Testis (tissue), 3 donors: Measurements from ENCODE around the gene SDC1. TPM values are rescaled to one million over a fixed set of nuclear protein-coding genes. Genes with fewer than 3 reads are reported as not detected.
A peak's percentile ranks its signal among the peaks of the same experiment; 100 is the strongest.

Experiments used
- DNase-seq: peaks from one replicate; pipeline ENCODE4 v3.0.0-alpha.2; 2019
- H3K27ac ChIP-seq, 2 donors: fragments of 200-600 bp; sonication (generic); one replicate each; pipeline ENCODE4 v1.5.1; 2019
- H3K27me3 ChIP-seq: fragments of 200-600 bp; sonication (generic); one replicate; pipeline ENCODE4 v1.5.1; 2019
- H3K36me3 ChIP-seq: fragments of 200-600 bp; sonication (generic); one replicate; pipeline ENCODE4 v1.5.1; 2017; ENCODE audit warnings: low read depth; ENCODE audit errors: missing control alignments
- H3K4me1 ChIP-seq: fragments of 200-600 bp; sonication (generic); one replicate; pipeline ENCODE4 v1.5.1; 2019
- H3K4me3 ChIP-seq, 2 donors: fragments of 200-600 bp; sonication (generic); one replicate each; pipeline ENCODE4 v1.5.1; 2017 to 2019
- H3K9me3 ChIP-seq: fragments of 200-600 bp; sonication (generic); one replicate; pipeline ENCODE4 v1.5.1; 2017
- CTCF ChIP-seq, 3 experiments: fragments of 450-650 bp in 2 of 3; fragments of 200-600 bp in 1 of 3; sonication (generic) in 1 of 3; IDR thresholded peaks; one replicate each; pipeline ENCODE4 v1.5.1; 2016 to 2019; ENCODE audit warnings: antibody characterized with exemption in 3 of 3, mild to moderate bottlenecking in 2 of 3, moderate library complexity in 1 of 3
- POLR2A ChIP-seq: fragments of 450-650 bp; IDR thresholded peaks from one replicate; pipeline ENCODE4 v1.6.1; 2017; ENCODE audit warnings: antibody characterized with exemption, mild to moderate bottlenecking, moderate library complexity
- WGBS, 2 donors: methylation state at CpG; one replicate each; pipeline ENCODE4 v1.1.5; 2018; 5-methylcytosine and 5-hydroxymethylcytosine counted together
- intact Hi-C: fragments of 100-400 bp; cut with DNase I; formaldehyde crosslinking; loops from one replicate; pipeline ENCODE4 v1.15.1; 2023; ENCODE audit warnings: low total_unique reads
- polyA plus RNA-seq: library from polyadenylated mRNA; stranded (reverse); fragments of 350-450 nt; fragmentation: Illumina TruSeq; extraction: RNeasy Lipid Tissue Mini Kit (QIAGEN cat#74804); gene quantifications from one replicate; pipeline ENCODE4 v1.2.3, GENCODE V29; 2014; ENCODE audit warnings: low read depth, low replicate concordance; ENCODE audit not compliant: insufficient read depth
- total RNA-seq, 2 donors: library from RNA; depleted of rRNA; stranded (reverse); fragments of >200 nt; gene quantifications; one replicate each; pipeline ENCODE4 v1.2.3, GENCODE V29; 2016

Gene SDC1
- total and polyA plus RNA-seq, 3 donors from 2014 or later: 8.7 to 11.9 (median 9.2) TPM

- DNase-seq: peak; percentile 35
- intact Hi-C loops: no loop called here
- Histone ChIP-seq H3K27ac (peak overlapping the region in 1 of 2 donors; percentile 18), H3K9me3 (no peaks in the 10 kb centered on the region), H3K36me3 (no peaks in the 10 kb centered on the region), H3K27me3 (no peaks in the 10 kb centered on the region), H3K4me3 (no peak overlapping the region), H3K4me1 (peaks cover 14% of the 10 kb centered on the region)
- 40 to 48% methylated on average over 1 to 16 of the region's 16 CpGs for WGBS, 2 donors
- TF ChIP-seq CTCF (IDR thresholded peaks at IDR 0.05) (no peak), POLR2A (no peak)
These were observed 11.9 kb downstream of the SDC1 start for GRCh38 chr2:20212871-20213503.

GRCh38 chr2:20212459-20212870 lies 12.5 kb downstream of the SDC1 start:
- 50 to 55% methylated on average over 8 to 11 of the region's 11 CpGs for WGBS, 2 donors
- intact Hi-C loops: no loop called here
- no peak for TF ChIP-seq POLR2A
- TF ChIP-seq CTCF (IDR thresholded peaks at IDR 0.05): no peak
- no peak for DNase-seq
- Histone ChIP-seq H3K36me3 (no peaks in the 10 kb centered on the region), H3K4me3 (no peak overlapping the region), H3K9me3 (no peaks in the 10 kb centered on the region), H3K27me3 (no peaks in the 10 kb centered on the region), H3K4me1 (peaks cover 14% of the 10 kb centered on the region), H3K27ac (peak overlapping the region in 1 of 2 donors; percentile 18)

GRCh38 chr2:20211860-20212458 lies 13.0 kb downstream of the SDC1 start:
- TF ChIP-seq CTCF (IDR thresholded peaks at IDR 0.05) (no peak), POLR2A (no peak)
- Histone ChIP-seq H3K4me3 (no peak overlapping the region), H3K27me3 (no peaks in the 10 kb centered on the region), H3K9me3 (no peaks in the 10 kb centered on the region), H3K4me1 (peaks cover 14% of the 10 kb centered on the region), H3K36me3 (no peaks in the 10 kb centered on the region), H3K27ac (no peak overlapping the region)
- intact Hi-C loops: no loop called here
- DNase-seq: no peak
- WGBS, 2 donors: 85 to 92% methylated on average over 11 to 14 of the region's 14 CpGs

GRCh38 chr2:20211420-20211819 lies 13.5 kb downstream of the SDC1 start:
- intact Hi-C loops: no loop called here
- Histone ChIP-seq H3K4me1 (peaks cover 14% of the 10 kb centered on the region), H3K27ac (no peak overlapping the region), H3K4me3 (no peak overlapping the region), H3K27me3 (no peaks in the 10 kb centered on the region), H3K9me3 (no peaks in the 10 kb centered on the region), H3K36me3 (no peaks in the 10 kb centered on the region)
- TF ChIP-seq CTCF (IDR thresholded peaks at IDR 0.05) (no peak), POLR2A (no peak)
- WGBS, 2 donors: 87% methylated on average over 12 of the region's 12 CpGs; no CpG with 5 or more reads in 1 of the 2 donors
- DNase-seq: no peak

GRCh38 chr2:20210462-20210861 lies 14.5 kb downstream of the SDC1 start:
- WGBS, 2 donors: 91 to 96% methylated on average over 5 to 8 of the region's 8 CpGs
- H3K4me1 ChIP-seq: peaks cover 14% of the 10 kb centered on the region
- H3K27me3 ChIP-seq: no peaks in the 10 kb centered on the region
- H3K36me3 ChIP-seq: no peaks in the 10 kb centered on the region
- H3K9me3 ChIP-seq: no peaks in the 10 kb centered on the region
- no peak overlapping the region for H3K27ac ChIP-seq
- no peak for TF ChIP-seq CTCF (IDR thresholded peaks at IDR 0.05)
- no peak for TF ChIP-seq POLR2A
- intact Hi-C loops: no loop called here
- DNase-seq: no peak
- no peak overlapping the region for H3K4me3 ChIP-seq
